Trophoblast cell (in vitro differentiated cells and primary cell): ENCODE data around the gene PROCR.
A peak's percentile ranks its signal among the peaks of the same experiment; 100 is the strongest.
"Not testable (repeated sequence)": the region's sequence is repeated elsewhere in the genome, so short reads cannot be mapped to it uniquely, and the experiment has no call there.

Experiments used
- DNase-seq, 2 donors: peaks; one replicate each; pipeline ENCODE4 v3.0.0-alpha.2; 2016
- H2AFZ ChIP-seq: 2 replicates; pipeline ENCODE4 v1.6.1; 2013; ENCODE audit warnings: low read length, moderate library complexity, mild to moderate bottlenecking; ENCODE audit not compliant: insufficient read depth, poor library complexity
- H2AK5ac ChIP-seq: 2 replicates; pipeline ENCODE4 v1.6.1; 2013; ENCODE audit warnings: mild to moderate bottlenecking, low read length
- H2BK120ac ChIP-seq: 2 replicates; pipeline ENCODE4 v1.6.1; 2013; ENCODE audit warnings: low read length, mild to moderate bottlenecking, moderate library complexity; ENCODE audit not compliant: insufficient read depth, poor library complexity
- H2BK12ac ChIP-seq: 2 replicates; pipeline ENCODE4 v1.6.1; 2013; ENCODE audit warnings: mild to moderate bottlenecking, low read length, moderate library complexity
- H2BK5ac ChIP-seq: 2 replicates; pipeline ENCODE4 v1.6.1; 2013; ENCODE audit warnings: low read length, low read depth, moderate library complexity, mild to moderate bottlenecking; ENCODE audit not compliant: poor library complexity
- H3K14ac ChIP-seq: 2 replicates; pipeline ENCODE4 v1.6.1; 2013; ENCODE audit warnings: mild to moderate bottlenecking, low read length
- H3K18ac ChIP-seq: 2 replicates; pipeline ENCODE4 v1.6.1; 2013; ENCODE audit warnings: mild to moderate bottlenecking, low read length
- H3K23ac ChIP-seq: 2 replicates; pipeline ENCODE4 v1.6.1; 2013; ENCODE audit warnings: low read length
- H3K27ac ChIP-seq: 2 replicates; pipeline ENCODE4 v1.5.1; 2013; ENCODE audit warnings: low read depth, mild to moderate bottlenecking, inconsistent platforms, low read length, moderate library complexity
- H3K27me3 ChIP-seq: 2 replicates; pipeline ENCODE4 v1.6.1; 2013; ENCODE audit warnings: inconsistent platforms, mild to moderate bottlenecking, low read length, moderate library complexity; ENCODE audit not compliant: insufficient read depth
- H3K36me3 ChIP-seq, 2 experiments: 1 replicate in 1 of 2; 2 replicates in 1 of 2; pipeline ENCODE4 v1.6.1; 2013; ENCODE audit warnings: low read length in 2 of 2, mild to moderate bottlenecking in 2 of 2, moderate library complexity in 1 of 2; ENCODE audit not compliant: insufficient read depth in 2 of 2, control insufficient read depth in 1 of 2
- H3K4ac ChIP-seq: 2 replicates; pipeline ENCODE4 v1.6.1; 2013; ENCODE audit warnings: low read depth, mild to moderate bottlenecking, low read length, moderate library complexity
- H3K4me1 ChIP-seq, 2 experiments: 1 replicate in 1 of 2; 2 replicates in 1 of 2; pipeline ENCODE4 v1.6.1; 2013; ENCODE audit warnings: low read length in 2 of 2, mild to moderate bottlenecking in 2 of 2, moderate library complexity in 1 of 2; ENCODE audit not compliant: insufficient read depth in 2 of 2, control insufficient read depth in 1 of 2
- H3K4me2 ChIP-seq: 2 replicates; pipeline ENCODE4 v1.6.1; 2013; ENCODE audit warnings: inconsistent platforms, mild to moderate bottlenecking, low read length, moderate library complexity
- H3K4me3 ChIP-seq: 2 replicates; pipeline ENCODE4 v1.5.1; 2013; ENCODE audit warnings: mild to moderate bottlenecking, low read depth, low read length, inconsistent platforms
- H3K79me1 ChIP-seq: one replicate; pipeline ENCODE4 v1.6.1; 2013; ENCODE audit warnings: low read length
- H3K79me2 ChIP-seq: 2 replicates; pipeline ENCODE4 v1.6.1; 2013; ENCODE audit warnings: low read length, mild to moderate bottlenecking; ENCODE audit not compliant: control insufficient read depth, insufficient read depth, poor library complexity
- H3K9ac ChIP-seq: 2 replicates; pipeline ENCODE4 v1.6.1; 2013; ENCODE audit warnings: mild to moderate bottlenecking, low read length
- H3K9me3 ChIP-seq: 2 replicates; pipeline ENCODE4 v1.6.1; 2013; ENCODE audit warnings: low read depth, mild to moderate bottlenecking, control low read depth, inconsistent platforms, low read length; ENCODE audit not compliant: insufficient read depth
- H4K12ac ChIP-seq: 2 replicates; pipeline ENCODE4 v1.6.1; 2013; ENCODE audit warnings: low read depth, mild to moderate bottlenecking, low read length, moderate library complexity
- H4K8ac ChIP-seq: 2 replicates; pipeline ENCODE4 v1.6.1; 2013; ENCODE audit warnings: low read depth, mild to moderate bottlenecking, low read length, moderate library complexity
- H4K91ac ChIP-seq: one replicate; pipeline ENCODE4 v1.6.1; 2013; ENCODE audit warnings: low read depth, mild to moderate bottlenecking, low read length, moderate library complexity
- WGBS: extraction: QIAGEN DNeasy Blood & Tissue Kit; methylation state at CpG from one replicate; pipeline ENCODE4 v1.1.7; 2013; ENCODE audit warnings: missing lambda C conversion rate; ENCODE audit not compliant: insufficient read length, insufficient coverage; ENCODE audit errors: extremely low coverage; 5-methylcytosine and 5-hydroxymethylcytosine counted together

Gene PROCR

DNA sequence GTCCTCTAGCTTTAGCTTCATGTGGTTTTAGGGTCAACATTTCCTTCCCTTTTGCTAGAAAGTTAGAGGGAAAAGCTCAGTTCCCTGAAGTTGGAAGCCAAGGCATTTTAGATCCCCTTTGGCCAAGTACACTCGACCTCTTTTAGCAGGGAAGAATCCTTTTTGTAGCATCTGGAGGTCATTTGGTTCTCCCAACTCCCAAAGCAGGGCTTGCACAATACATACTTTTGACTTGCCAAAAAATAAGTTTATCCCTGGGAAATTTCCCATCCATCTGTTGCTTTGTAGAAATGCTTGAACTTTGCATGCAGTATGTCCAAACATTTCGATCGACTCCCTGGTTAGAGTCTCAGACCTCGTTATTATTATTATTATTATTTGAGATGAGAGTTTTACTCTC lies 20.1 kb upstream of the PROCR start:
- Histone ChIP-seq H3K4me3 (no peak overlapping the region), H3K9me3 (no peaks in the 10 kb centered on the region), H2BK120ac (no peak overlapping the region), H2BK5ac (no peak overlapping the region), H4K12ac (no peak overlapping the region), H3K4me1 (peaks cover 5 to 6% of the 10 kb centered on the region in 2 experiments), H3K79me2 (peaks cover 3% of the 10 kb centered on the region), H3K36me3 (no peaks in the 10 kb centered on the region), H4K8ac (no peak overlapping the region), H3K27me3 (no peaks in the 10 kb centered on the region), H2AFZ (no peak overlapping the region), H3K4me2 (no peak overlapping the region), H3K4ac (no peak overlapping the region), H3K79me1 (peaks cover 14% of the 10 kb centered on the region), H2AK5ac (no peak overlapping the region), H4K91ac (no peak overlapping the region), H3K23ac (no peak overlapping the region), H2BK12ac (no peak overlapping the region), H3K14ac (no peak overlapping the region), H3K27ac (no peak overlapping the region), H3K9ac (no peak overlapping the region), H3K18ac (no peak overlapping the region)
- DNase-seq = no peak
- no CpG with 5 or more reads among the region's 4 CpGs for WGBS

DNA sequence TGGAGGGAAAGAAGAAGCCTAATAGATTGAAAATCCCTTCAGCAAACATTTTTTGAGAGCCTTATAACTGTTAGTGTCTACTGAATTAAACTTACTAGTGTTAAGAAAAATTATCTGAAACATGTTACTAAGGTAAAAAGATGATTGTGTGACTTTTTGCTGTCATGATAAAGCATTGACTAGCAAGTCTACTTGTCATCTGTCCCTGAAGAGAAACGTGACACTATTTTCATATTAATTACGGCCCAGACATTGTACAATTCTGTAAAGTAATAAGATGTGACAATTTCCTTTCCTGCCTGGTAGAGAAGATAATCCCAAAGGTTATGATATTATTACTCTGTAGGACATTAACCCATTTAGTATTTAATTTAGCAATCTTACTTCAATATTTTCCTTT lies 15.9 kb upstream of the PROCR start:
- DNase-seq = no peak
- Histone ChIP-seq H3K23ac (no peak overlapping the region), H3K4me3 (no peak overlapping the region), H2AFZ (no peak overlapping the region), H4K12ac (no peak overlapping the region), H3K4me1 (no peaks in the 10 kb centered on the region), H2AK5ac (no peak overlapping the region), H2BK120ac (no peak overlapping the region), H3K36me3 (no peaks in the 10 kb centered on the region), H3K79me1 (no peaks in the 10 kb centered on the region), H3K14ac (no peak overlapping the region), H3K27ac (no peak overlapping the region), H3K18ac (no peak overlapping the region), H3K9me3 (no peaks in the 10 kb centered on the region), H3K79me2 (no peaks in the 10 kb centered on the region), H3K27me3 (no peaks in the 10 kb centered on the region), H2BK12ac (no peak overlapping the region), H3K4me2 (no peak overlapping the region), H4K91ac (no peak overlapping the region), H3K4ac (no peak overlapping the region), H3K9ac (no peak overlapping the region), H2BK5ac (no peak overlapping the region), H4K8ac (no peak overlapping the region)
- WGBS = no CpG with 5 or more reads among the region's 2 CpGs

DNA sequence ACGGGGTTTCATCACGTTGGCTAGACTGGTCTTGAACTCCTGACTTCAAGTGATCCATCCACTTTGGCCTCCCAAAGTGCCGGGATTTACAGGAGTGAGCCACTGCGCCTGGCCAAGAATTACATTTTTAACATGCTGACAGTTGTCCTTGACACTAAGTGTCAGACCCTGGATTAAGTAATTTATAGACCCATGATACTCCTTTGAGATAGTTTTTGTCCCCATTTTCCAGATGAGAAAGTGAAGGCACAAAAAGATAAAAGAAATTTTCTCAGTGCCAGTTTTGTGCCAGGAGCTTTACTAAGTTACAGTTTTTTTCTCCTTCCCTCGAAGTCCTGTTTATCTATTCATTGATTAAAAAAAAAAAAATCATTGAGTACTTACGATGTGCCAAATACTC lies 14.9 kb upstream of the PROCR start:
- DNase-seq = no peak
- Histone ChIP-seq H2BK120ac (no peak overlapping the region), H3K4me3 (no peak overlapping the region), H3K4ac (no peak overlapping the region), H3K9ac (no peak overlapping the region), H3K79me1 (no peaks in the 10 kb centered on the region), H3K36me3 (no peaks in the 10 kb centered on the region), H2BK12ac (no peak overlapping the region), H2BK5ac (no peak overlapping the region), H4K8ac (no peak overlapping the region), H3K27ac (no peak overlapping the region), H3K18ac (no peak overlapping the region), H4K12ac (no peak overlapping the region), H3K4me2 (no peak overlapping the region), H3K79me2 (no peaks in the 10 kb centered on the region), H3K14ac (no peak overlapping the region), H4K91ac (no peak overlapping the region), H3K4me1 (no peaks in the 10 kb centered on the region), H3K9me3 (no peaks in the 10 kb centered on the region), H2AFZ (no peak overlapping the region), H2AK5ac (no peak overlapping the region), H3K27me3 (no peaks in the 10 kb centered on the region), H3K23ac (no peak overlapping the region)
- WGBS = no CpG with 5 or more reads among the region's 6 CpGs

DNA sequence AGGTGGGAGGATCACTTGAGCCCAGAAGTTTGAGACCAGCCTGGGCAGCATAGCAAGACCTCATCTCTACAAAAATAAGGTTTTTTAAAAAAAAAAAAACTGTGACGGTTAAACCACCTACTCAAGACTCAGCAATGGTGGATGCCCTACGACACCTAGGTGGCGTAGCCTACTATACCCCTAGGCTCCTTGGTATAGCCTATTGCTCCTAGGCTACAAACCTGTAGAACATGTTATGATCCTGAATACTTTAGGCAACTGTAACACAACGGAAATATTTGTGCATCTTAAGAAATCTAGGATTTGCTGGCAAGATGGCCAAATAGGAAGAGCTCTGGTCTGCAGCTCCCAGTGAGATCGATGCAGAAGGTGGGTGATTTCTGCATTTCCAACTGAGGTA lies 11.5 kb upstream of the PROCR start:
- not testable (repeated sequence) for H2AFZ ChIP-seq, H3K79me2 ChIP-seq, H3K18ac ChIP-seq, H3K4me3 ChIP-seq, H2BK12ac ChIP-seq, H3K79me1 ChIP-seq, H3K14ac ChIP-seq, H4K8ac ChIP-seq, H4K91ac ChIP-seq, H3K9me3 ChIP-seq, H3K36me3 ChIP-seq, H3K9ac ChIP-seq, H2BK120ac ChIP-seq, H3K27ac ChIP-seq, H2BK5ac ChIP-seq, H4K12ac ChIP-seq, H3K4me1 ChIP-seq, H2AK5ac ChIP-seq, H3K23ac ChIP-seq, H3K4ac ChIP-seq, H3K27me3 ChIP-seq, H3K4me2 ChIP-seq
- WGBS = no CpG with 5 or more reads among the region's 5 CpGs
- DNase-seq = peak; percentile 82 to 93

DNA sequence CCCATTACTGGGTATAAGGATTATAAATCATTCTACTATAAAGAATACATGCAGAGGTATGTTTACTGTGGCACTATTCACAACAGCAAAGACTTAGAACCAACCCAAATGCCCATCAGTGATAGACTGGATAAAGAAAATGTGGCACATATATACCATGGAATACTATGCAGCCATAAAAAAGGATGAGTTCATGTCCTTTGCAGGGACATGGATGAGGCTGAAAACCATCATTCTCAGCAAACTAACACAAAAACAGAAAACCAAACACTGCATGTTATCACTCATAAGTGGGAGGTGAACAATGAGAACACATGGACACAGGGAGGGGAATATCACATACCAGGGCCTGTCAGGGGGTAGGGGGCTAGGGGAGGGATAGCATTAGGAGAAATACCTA lies 7.3 kb upstream of the PROCR start:
- H3K27me3 ChIP-seq = not testable (repeated sequence)

More for the DNA sequence above, 7.3 kb upstream of the PROCR start:
- not testable (repeated sequence) for H3K79me1 ChIP-seq, H3K36me3 ChIP-seq, H2AFZ ChIP-seq, H2BK5ac ChIP-seq, H2BK120ac ChIP-seq, H3K9me3 ChIP-seq, H3K79me2 ChIP-seq, H3K27ac ChIP-seq, H3K4ac ChIP-seq, DNase-seq, H2AK5ac ChIP-seq, H4K8ac ChIP-seq, H3K4me1 ChIP-seq, H4K91ac ChIP-seq, H3K4me2 ChIP-seq, H4K12ac ChIP-seq, H3K9ac ChIP-seq, H3K14ac ChIP-seq, H2BK12ac ChIP-seq, H3K4me3 ChIP-seq, H3K18ac ChIP-seq, H3K23ac ChIP-seq
